Activated CD8-positive, alpha-beta T cell treated with anti-CD3 and anti-CD28 coated beads for 36 hours (primary cell): ENCODE measurements around the gene TAS2R41. TPM values are rescaled to one million over a fixed set of nuclear protein-coding genes. Genes with fewer than 3 reads are reported as not detected.
A peak's percentile ranks its signal among the peaks of the same experiment; 100 is the strongest.
"Not testable (repeated sequence)": the region's sequence is repeated elsewhere in the genome, so short reads cannot be mapped to it uniquely, and the experiment has no call there.

Source experiments
- ATAC-seq: fragments of 200-7000 bp; cut with Tn5 transposase; one replicate; pipeline ENCODE4 v1.10.0; 2021; ENCODE audit warnings: mild to moderate bottlenecking, moderate library complexity
- CTCF ChIA-PET: fragments of 350-600 bp; sonication (Branson Sonifier 250); formaldehyde crosslinking; loops from one replicate; lab custom pipeline; 2021; ENCODE audit warnings: antibody characterized with exemption; lab: Charles Lee
- POLR2A ChIA-PET: fragments of 350-600 bp; sonication (Branson Sonifier 250); formaldehyde crosslinking; loops from one replicate; lab custom pipeline; 2021; ENCODE audit warnings: antibody characterized with exemption; lab: Charles Lee
- DNase-seq: peaks from one replicate; pipeline ENCODE4 v3.0.0-alpha.2; 2020
- H3K27ac Mint-ChIP-seq: one replicate; pipeline ENCODE4 v1.8.0; 2021; ENCODE audit warnings: mild to moderate bottlenecking, mixed read lengths
- H3K27me3 Mint-ChIP-seq: one replicate; pipeline ENCODE4 v1.8.0; 2021; ENCODE audit warnings: mixed read lengths
- H3K36me3 Mint-ChIP-seq: one replicate; pipeline ENCODE4 v1.8.0; 2021; ENCODE audit warnings: low read depth, mixed read lengths
- H3K4me1 Mint-ChIP-seq: one replicate; pipeline ENCODE4 v1.8.0; 2021; ENCODE audit warnings: low read depth, mixed read lengths
- H3K4me3 Mint-ChIP-seq: one replicate; pipeline ENCODE4 v1.8.0; 2021; ENCODE audit warnings: mild to moderate bottlenecking, moderate library complexity, mixed read lengths
- H3K9me3 Mint-ChIP-seq: one replicate; pipeline ENCODE4 v1.8.0; 2021; ENCODE audit warnings: mixed read lengths
- intact Hi-C: fragments of 100-400 bp; cut with micrococcal nuclease; formaldehyde crosslinking; loops from one replicate; pipeline ENCODE4 v1.10.0; 2022
- total RNA-seq, 2 experiments: library from RNA; stranded (reverse); gene quantifications; one replicate each; pipeline ENCODE4 v1.2.3, GENCODE V29; 2021
- TF ChIP-seq, protein P1 (sequence below): fragments of 200-600 bp; IDR thresholded peaks from one replicate; pipeline ENCODE4 v1.8.0; 2022; ENCODE audit warnings: antibody characterized with exemption, mild to moderate bottlenecking

TAS2R41 gene
- total RNA-seq, 2 experiments from 2014 or later, result not detected

DNA sequence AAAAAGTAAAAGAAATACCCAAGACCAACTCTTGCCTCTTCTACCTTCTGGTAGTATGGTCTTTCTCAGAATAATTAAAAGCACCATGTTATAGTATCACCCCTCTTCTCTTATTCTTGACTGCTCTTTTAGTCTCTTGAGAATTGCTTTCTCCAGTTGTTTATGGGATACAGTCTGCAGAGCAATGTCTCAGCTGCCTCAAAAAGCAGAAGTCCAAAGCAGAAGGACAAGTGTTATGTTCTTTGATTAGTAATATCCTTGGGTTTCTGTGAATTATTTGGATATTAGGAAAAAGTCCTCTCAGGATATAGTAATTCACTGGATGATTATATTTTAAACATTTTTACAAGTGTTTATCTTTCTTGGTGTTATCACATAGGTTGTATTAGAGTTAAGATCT is 7.4 kb downstream of the TAS2R41 start:
- Mint-ChIP-seq H3K27me3 (no peaks in the 10 kb centered on the region), H3K4me1 (peaks cover 9% of the 10 kb centered on the region), H3K4me3 (no peak overlapping the region), H3K36me3 (no peaks in the 10 kb centered on the region), H3K9me3 (no peaks in the 10 kb centered on the region), H3K27ac (no peak overlapping the region)
- intact Hi-C loops, result no loop called here
- TF ChIP-seq, protein P1, sequence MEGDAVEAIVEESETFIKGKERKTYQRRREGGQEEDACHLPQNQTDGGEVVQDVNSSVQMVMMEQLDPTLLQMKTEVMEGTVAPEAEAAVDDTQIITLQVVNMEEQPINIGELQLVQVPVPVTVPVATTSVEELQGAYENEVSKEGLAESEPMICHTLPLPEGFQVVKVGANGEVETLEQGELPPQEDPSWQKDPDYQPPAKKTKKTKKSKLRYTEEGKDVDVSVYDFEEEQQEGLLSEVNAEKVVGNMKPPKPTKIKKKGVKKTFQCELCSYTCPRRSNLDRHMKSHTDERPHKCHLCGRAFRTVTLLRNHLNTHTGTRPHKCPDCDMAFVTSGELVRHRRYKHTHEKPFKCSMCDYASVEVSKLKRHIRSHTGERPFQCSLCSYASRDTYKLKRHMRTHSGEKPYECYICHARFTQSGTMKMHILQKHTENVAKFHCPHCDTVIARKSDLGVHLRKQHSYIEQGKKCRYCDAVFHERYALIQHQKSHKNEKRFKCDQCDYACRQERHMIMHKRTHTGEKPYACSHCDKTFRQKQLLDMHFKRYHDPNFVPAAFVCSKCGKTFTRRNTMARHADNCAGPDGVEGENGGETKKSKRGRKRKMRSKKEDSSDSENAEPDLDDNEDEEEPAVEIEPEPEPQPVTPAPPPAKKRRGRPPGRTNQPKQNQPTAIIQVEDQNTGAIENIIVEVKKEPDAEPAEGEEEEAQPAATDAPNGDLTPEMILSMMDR, result no peak
- DNase-seq (no peak), ATAC-seq (no peak)
- POLR2A ChIA-PET, result no interaction called here
- CTCF ChIA-PET, result interaction anchor here (0.9 to 1.6 kb wide), 3 partner anchors 9 to 245 kb away, joined by 3 to 4 read pairs (median 4); no protein-coding TSS in a partner anchor

DNA sequence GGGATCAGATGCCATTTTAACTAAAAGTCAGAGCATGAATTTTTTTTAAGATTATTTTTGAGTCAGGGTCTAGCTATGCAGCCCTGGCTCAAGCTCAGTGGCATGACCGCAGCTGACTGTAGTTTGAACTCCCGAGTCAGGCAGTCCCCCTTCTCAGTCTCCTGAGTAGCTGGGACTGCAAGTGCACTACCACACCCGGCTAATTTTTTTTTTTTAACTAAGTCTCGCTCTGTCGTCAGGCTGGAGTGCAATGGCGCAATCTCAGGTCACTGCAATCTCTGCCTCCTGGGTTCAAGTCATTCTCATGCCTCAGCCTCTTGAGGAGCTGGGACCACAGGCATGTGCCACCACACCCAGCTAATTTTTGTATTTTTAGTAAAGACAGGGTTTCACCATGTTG is 7.8 kb downstream of the TAS2R41 start:
- no peaks in the 10 kb centered on the region for H3K36me3 Mint-ChIP-seq
- no peak overlapping the region for H3K4me3 Mint-ChIP-seq
- H3K27me3 Mint-ChIP-seq, result no peaks in the 10 kb centered on the region
- ATAC-seq (no peak), DNase-seq (no peak)
- H3K4me1 Mint-ChIP-seq, result peaks cover 9% of the 10 kb centered on the region
- CTCF ChIA-PET, result interaction anchor here (0.9 to 1.6 kb wide), 4 partner anchors 9 to 245 kb away, joined by 3 to 4 read pairs (median 4); no protein-coding TSS in a partner anchor
- H3K9me3 Mint-ChIP-seq, result no peaks in the 10 kb centered on the region
- TF ChIP-seq, protein P1, result no peak
- intact Hi-C loops, result no loop called here
- H3K27ac Mint-ChIP-seq, result no peak overlapping the region
- POLR2A ChIA-PET, result no interaction called here

DNA sequence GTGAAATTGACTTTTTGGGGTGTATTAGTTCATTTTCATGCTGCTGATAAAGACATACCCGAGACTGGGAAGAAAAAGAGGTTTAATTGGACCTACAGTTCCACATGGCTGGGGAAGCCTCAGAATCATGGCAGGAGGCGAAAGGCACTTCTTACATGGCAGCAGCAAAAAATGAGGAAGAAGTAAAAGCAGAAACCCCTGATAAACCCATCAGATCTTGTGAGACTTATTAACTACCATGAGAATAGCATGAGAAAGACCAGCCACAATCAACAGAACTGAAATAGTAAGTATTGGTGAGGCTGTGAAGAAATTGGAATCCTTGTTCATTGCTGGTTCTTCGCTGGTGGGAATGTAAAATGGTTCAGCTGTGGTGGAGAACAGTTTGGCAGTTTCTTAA is 8.6 kb downstream of the TAS2R41 start:
- CTCF ChIA-PET, result interaction anchor here (1.1 to 1.5 kb wide), 4 partner anchors 10 to 246 kb away, joined by 3 to 4 read pairs (median 3); no protein-coding TSS in a partner anchor
- H3K4me3 Mint-ChIP-seq, POLR2A ChIA-PET, H3K27me3 Mint-ChIP-seq, ATAC-seq, H3K9me3 Mint-ChIP-seq, H3K27ac Mint-ChIP-seq, DNase-seq, H3K36me3 Mint-ChIP-seq, intact Hi-C loops, H3K4me1 Mint-ChIP-seq: not testable (repeated sequence)

DNA sequence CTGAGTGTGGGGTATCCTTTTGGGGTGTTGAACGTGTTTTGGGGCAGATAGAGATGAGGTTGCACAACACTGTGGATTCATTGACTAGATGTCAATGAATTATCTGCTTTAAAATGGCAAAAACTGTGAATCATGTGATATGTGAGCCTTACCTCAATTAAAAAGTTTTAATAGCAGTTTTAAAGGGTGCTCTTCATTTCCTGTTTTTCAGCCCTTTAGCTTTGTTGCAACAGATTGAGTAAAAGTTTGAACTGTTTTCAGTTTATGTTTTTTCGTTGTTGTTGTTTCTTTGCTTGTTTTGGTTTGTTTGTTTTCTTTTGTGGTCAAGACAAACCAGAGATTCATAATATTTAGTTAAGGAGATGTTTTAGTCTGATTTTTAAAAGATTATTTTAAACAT is 9.4 kb downstream of the TAS2R41 start:
- H3K4me3 Mint-ChIP-seq, result no peak overlapping the region
- POLR2A ChIA-PET, result no interaction called here
- CTCF ChIA-PET, result interaction anchor here (1.5 kb wide), 1 partner anchor 9 kb away, joined by 3 read pairs; no protein-coding TSS in a partner anchor
- H3K27me3 Mint-ChIP-seq, result no peaks in the 10 kb centered on the region
- H3K4me1 Mint-ChIP-seq, result peaks cover 5% of the 10 kb centered on the region
- no peak for DNase-seq
- TF ChIP-seq, protein P1, result no peak
- intact Hi-C loops, result no loop called here
- ATAC-seq, result no peak
- H3K27ac Mint-ChIP-seq, result no peak overlapping the region
- no peaks in the 10 kb centered on the region for H3K9me3 Mint-ChIP-seq
- H3K36me3 Mint-ChIP-seq, result no peaks in the 10 kb centered on the region

DNA sequence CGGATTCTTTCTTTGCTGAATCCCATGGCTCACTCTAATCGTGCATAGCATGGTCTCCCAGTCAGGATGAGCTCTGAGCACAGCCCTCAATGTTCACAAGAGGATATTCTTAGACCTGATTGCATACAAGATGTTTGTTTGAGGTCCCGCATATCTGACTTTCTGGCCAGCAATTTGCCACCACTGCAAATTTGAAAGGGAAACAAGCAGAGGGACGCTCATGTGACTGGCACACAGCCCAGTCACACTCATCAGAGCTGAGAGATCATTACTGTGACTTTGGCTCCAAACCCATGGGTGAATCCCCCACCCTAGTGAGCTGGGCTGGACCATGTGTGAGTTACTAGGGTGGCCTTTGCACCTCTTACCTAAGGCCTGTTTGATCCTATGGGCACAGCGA is 9.9 kb downstream of the TAS2R41 start:
- POLR2A ChIA-PET, result interaction anchor here (0.6 kb wide), 1 partner anchor 996 kb away, joined by 3 read pairs; no protein-coding TSS in a partner anchor
- H3K4me1 Mint-ChIP-seq, result peaks cover 9% of the 10 kb centered on the region
- TF ChIP-seq, protein P1, result no peak
- peak; percentile 11 for DNase-seq
- no peak overlapping the region for H3K4me3 Mint-ChIP-seq
- intact Hi-C loops, result no loop called here
- no peaks in the 10 kb centered on the region for H3K9me3 Mint-ChIP-seq
- no peaks in the 10 kb centered on the region for H3K36me3 Mint-ChIP-seq
- ATAC-seq, result peak; percentile 58
- no peaks in the 10 kb centered on the region for H3K27me3 Mint-ChIP-seq
- CTCF ChIA-PET, result interaction anchor here (1.5 kb wide), 1 partner anchor 9 kb away, joined by 3 read pairs; no protein-coding TSS in a partner anchor
- no peak overlapping the region for H3K27ac Mint-ChIP-seq
